ENCODE measurements around the gene ANLN. TPM values are rescaled to one million over a fixed set of nuclear protein-coding genes. Genes with fewer than 3 reads are reported as not detected.
"Not testable (repeated sequence)": the region's sequence is repeated elsewhere in the genome, so short reads cannot be mapped to it uniquely, and the experiment has no call there.

ANLN gene
- polyA plus RNA-seq, 1 donor, result 45.3 TPM

DNA sequence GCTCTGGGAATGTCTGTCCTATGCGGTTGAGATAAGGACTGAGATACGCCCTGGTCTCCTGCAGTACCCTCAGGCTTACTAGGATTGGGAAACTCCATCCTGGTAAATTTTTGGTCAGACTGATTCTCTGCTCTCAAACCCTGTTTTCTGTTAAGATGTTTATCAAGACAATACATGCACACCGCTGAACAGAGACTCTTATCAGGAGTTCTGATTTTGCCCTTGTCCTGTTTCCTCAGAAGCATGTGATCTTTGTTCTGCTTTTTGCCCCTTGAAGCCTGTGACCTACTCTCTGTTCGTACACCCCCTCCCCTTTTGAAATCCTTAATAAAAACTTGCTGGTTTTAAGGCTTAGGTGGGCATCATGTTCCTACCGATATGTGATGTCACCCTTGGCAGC, 76.3 kb downstream of the ANLN start:
- not testable (repeated sequence) for DNase-seq

DNA sequence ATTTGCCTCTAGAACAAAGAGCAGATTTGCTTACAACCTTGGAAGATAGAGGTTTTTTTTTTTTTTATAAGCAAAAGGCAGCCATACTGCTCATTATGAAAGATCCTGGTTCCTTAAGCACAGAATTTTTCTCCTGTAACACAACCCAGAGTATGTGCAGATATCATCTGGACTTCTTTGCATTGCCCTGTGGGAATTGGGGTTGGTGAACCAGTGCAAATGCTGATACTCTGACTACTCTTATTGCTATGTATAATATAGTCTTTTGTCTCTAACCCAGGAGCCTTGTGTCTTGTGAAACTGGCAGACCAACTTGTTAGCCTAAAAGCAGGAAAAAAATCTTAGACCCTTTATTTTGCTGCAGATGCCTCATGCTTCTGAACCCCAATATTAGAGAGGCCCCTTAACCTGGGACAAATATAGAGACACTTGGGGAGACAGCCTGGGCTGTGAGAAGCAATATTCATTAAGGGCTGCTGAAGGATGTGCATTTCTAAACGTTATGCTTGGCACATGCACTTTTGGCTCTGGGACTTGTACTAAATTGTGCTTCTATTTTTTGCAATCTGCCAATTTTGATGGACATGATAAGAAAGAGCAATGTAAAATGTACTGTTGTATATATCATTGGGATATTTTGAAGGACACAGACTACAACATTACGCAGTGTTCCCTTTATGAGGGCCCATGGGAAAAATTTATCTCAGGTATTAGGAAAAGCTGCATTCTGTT, 78.9 kb downstream of the ANLN start:
- no peak for DNase-seq

- DNase-seq, result no peak
These were observed 79.6 kb downstream of the ANLN start for GRCh38 chr7:36469236-36469635.

- DNase-seq, result no peak
These were observed 82.6 kb downstream of the ANLN start for GRCh38 chr7:36472141-36472729.

DNA sequence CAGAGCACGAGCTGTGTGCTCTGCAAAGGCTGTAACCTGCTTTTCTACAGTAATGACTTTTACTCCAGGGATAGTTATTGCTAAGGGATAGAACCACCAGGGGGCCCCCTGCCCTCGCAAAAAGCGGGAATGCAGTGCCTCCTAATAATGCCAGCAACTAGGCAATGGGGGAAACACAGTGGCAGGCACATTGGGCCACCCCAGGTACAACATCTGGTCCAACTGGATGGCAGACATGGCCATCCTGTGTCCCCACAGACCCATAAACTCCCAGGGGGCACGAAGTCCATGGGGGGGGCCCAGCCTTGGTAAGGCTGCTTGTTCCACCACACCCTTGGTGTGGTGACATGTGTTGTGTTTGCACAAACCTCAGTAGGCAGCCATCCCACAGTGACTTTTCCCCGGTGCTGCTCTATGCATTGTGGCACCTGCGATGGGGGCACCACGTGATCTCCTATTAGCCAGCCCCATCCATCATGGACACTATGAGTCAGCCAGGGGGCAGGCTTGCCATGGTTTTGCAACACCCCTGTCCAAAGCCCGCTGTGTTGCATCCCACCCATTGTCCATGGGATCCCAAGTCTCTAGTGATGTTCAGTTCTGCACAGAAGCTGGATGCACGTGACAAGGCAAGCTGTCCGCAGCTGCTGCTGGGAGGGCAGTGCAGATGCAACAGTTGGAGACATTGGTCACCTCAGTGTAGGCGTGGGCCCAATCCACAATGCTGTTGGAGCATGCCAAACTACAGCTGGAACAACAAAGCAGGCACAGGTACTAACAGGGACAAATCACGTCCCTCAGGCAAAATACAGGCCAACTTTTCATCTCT, 84.0 kb downstream of the ANLN start:
- no peak for DNase-seq

DNA sequence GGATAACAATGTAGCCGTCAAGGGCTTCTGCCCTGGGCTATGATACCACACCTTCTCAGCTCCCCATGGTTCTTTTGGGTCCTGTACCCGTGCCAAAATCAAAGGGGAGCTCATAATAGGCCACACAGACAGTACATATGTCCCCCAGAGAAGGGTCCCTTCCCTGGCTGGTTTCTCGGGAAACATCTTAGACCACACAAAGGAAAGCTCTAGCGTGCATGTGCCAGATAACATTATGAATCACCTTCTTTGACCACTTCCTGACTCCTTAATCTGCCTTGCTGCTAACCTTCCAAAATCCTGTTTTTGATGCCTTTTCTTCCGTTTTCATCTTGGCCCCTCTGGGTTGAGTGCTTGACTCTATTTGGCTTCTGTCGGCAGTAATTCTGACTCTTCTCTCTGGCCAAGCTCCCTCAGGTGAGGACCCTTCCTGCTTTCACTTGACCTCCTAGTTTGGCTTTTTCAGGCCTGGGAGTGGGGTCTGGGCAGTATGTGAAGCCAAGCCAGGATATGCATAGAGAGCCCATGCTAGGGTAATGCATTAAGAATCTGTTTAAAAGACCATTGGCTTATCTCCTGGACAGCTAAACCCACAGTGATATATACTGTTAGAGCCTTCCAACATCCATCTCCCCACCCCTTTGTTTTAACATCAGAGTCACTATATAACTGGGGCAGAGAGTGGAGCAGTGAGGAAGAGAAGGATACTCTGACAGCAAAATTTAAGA, 84.8 kb downstream of the ANLN start:
- DNase-seq, result no peak

DNA sequence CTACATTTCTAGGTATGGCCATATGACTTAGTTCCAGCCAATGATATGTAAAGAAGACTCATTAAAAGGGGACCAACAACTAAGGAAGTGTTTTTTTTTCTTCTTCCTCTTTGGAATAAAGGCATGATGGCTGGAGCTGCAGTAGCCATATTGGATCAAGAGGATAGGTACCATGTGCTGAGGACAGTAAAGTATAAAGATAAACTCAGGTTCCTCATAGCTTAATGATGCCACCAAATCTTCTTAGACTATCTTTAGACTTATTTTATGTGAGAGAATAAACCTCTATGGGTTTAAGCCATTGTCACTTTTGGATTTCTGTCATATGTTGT, 85.3 kb downstream of the ANLN start:
- DNase-seq, result no peak

GRCh38 chr7:36475381-36475780, 85.7 kb downstream of the ANLN start:
- DNase-seq, result no peak

GRCh38 chr7:36478745-36479144, 89.1 kb downstream of the ANLN start:
- no peak for DNase-seq

GRCh38 chr7:36483853-36484252, 94.2 kb downstream of the ANLN start:
- DNase-seq, result not testable (repeated sequence)

DNA sequence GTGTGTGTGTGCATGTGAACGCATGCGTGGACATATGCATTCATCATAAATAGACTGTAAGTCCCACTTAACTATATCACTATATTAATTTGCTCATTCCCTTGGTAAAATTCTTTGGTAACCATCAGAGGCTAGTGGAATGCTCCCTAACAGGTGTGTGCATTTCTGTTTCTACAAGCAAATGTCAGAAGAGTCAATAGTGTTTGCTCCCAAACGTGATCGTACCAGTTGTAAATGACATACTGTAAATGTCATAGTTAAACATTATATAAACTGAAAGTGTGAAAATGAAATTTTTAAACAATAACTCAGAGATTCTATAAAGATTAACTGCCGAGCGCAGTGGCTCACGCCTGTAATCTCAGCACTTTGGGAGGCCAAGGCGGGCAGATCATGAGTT, 94.6 kb downstream of the ANLN start:
- no peak for DNase-seq

GRCh38 chr7:36486336-36486735, 96.7 kb downstream of the ANLN start:
- DNase-seq, result no peak

DNA sequence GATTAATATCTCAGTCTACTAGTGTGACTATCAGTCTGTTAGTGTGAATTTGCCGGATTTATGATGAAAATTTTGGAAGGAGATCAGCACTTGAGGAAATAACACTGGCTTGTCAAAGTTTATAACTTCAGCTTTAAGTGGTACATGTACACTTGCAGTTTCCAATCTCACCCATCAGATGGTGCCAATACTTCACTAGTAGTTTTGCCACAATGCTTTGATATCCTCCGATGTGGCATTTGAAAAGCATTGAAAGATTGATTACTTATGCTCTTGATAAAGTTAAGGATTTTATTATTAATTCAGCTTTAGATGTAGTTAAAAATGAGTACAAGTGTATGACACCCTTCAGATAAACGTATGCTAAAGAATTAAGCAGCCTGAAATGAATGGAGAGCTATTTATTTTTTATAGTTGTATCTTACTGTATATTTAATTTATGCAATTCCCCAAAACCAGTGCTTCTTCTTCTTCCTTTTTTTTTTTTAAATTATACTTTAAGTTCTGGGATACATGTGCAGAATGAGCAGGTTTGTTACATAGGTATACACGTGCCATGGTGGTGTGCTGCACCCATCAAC, 98.2 kb downstream of the ANLN start:
- DNase-seq, result peak; percentile 47

DNA sequence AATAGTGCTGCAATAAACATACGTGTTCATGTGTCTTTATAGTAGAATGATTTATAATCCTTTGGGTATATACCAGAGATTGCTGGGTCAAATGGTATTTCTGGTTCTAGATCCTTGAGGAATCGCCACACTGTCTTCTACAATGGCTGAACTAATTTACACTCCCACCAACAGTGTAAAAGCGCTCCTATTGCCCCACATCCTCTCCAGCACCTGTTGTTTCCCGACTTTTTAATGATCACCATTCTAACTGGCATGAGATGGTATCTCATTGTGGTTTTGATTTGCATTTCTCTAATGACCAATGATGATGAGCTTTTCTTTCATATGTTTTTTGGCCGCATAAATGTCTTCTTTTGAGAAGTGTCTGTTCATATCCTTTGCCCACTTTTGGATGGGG, 99.0 kb downstream of the ANLN start:
- DNase-seq, result not testable (repeated sequence)

DNA sequence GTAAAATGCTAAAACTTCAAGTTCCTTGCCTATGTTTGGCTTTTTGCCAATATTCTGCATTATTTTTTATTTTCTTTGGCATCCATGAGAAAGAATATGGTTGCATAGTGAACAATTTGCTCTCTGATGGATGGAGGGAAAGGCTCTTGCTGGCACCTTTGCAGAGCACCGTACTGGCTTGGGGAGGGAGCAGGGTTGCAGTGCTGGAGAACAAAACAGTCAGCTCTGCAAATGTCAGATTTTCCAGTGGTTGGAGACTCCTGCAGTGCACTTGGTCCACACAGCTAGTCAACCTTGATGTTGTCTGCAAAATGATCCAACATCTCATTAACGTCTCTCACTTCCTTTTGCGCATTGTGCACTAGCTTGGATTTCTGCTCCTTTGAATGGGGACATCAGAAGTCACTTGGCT, 100.8 kb downstream of the ANLN start:
- no peak for DNase-seq

GRCh38 chr7:36491317-36491716, 101.7 kb downstream of the ANLN start:
- DNase-seq, result no peak

- no peak for DNase-seq
These were observed 106.9 kb downstream of the ANLN start for GRCh38 chr7:36496576-36496975.

- not testable (repeated sequence) for DNase-seq
These were observed 107.5 kb downstream of the ANLN start for GRCh38 chr7:36497176-36497575.

- DNase-seq, result no peak
These were observed 108.1 kb downstream of the ANLN start for GRCh38 chr7:36497775-36498174.
